ENCODE results near the gene MARCHF10. TPM values are rescaled to one million over a fixed set of nuclear protein-coding genes. Genes with fewer than 3 reads are reported as not detected.
A peak's percentile ranks its signal among the peaks of the same experiment; 100 is the strongest.

The MARCHF10 gene
- total RNA-seq, 1 donor from 2014 or later = not detected

- TF ChIP-seq, protein P1, sequence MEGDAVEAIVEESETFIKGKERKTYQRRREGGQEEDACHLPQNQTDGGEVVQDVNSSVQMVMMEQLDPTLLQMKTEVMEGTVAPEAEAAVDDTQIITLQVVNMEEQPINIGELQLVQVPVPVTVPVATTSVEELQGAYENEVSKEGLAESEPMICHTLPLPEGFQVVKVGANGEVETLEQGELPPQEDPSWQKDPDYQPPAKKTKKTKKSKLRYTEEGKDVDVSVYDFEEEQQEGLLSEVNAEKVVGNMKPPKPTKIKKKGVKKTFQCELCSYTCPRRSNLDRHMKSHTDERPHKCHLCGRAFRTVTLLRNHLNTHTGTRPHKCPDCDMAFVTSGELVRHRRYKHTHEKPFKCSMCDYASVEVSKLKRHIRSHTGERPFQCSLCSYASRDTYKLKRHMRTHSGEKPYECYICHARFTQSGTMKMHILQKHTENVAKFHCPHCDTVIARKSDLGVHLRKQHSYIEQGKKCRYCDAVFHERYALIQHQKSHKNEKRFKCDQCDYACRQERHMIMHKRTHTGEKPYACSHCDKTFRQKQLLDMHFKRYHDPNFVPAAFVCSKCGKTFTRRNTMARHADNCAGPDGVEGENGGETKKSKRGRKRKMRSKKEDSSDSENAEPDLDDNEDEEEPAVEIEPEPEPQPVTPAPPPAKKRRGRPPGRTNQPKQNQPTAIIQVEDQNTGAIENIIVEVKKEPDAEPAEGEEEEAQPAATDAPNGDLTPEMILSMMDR (IDR thresholded peaks at IDR 0.05) = no peak
- H3K4me1 ChIP-seq = peaks cover 27% of the 10 kb centered on the region
- H3K4me3 ChIP-seq = no peak overlapping the region
- no peaks in the 10 kb centered on the region for H3K27me3 ChIP-seq
- no peak overlapping the region for H3K27ac ChIP-seq
- DNase-seq (peak; percentile 40), ATAC-seq (no peak)
- intact Hi-C loops (cut with DNase I) = no loop called here
- no peaks in the 10 kb centered on the region for H3K36me3 ChIP-seq
- no peaks in the 10 kb centered on the region for H3K9me3 ChIP-seq
Observed at GRCh38 chr17:62656446-62656845, 151.7 kb downstream of the MARCHF10 start.

GRCh38 chr17:62655656-62656055, 152.5 kb downstream of the MARCHF10 start:
- ATAC-seq = no peak
- Histone ChIP-seq H3K36me3 (no peaks in the 10 kb centered on the region), H3K9me3 (no peaks in the 10 kb centered on the region), H3K27ac (no peak overlapping the region), H3K4me3 (no peak overlapping the region), H3K27me3 (no peaks in the 10 kb centered on the region), H3K4me1 (peaks cover 27% of the 10 kb centered on the region)
- intact Hi-C loops (cut with DNase I) = no loop called here
- DNase-seq = no peak
- TF ChIP-seq, protein P1 (IDR thresholded peaks at IDR 0.05) = no peak

DNA sequence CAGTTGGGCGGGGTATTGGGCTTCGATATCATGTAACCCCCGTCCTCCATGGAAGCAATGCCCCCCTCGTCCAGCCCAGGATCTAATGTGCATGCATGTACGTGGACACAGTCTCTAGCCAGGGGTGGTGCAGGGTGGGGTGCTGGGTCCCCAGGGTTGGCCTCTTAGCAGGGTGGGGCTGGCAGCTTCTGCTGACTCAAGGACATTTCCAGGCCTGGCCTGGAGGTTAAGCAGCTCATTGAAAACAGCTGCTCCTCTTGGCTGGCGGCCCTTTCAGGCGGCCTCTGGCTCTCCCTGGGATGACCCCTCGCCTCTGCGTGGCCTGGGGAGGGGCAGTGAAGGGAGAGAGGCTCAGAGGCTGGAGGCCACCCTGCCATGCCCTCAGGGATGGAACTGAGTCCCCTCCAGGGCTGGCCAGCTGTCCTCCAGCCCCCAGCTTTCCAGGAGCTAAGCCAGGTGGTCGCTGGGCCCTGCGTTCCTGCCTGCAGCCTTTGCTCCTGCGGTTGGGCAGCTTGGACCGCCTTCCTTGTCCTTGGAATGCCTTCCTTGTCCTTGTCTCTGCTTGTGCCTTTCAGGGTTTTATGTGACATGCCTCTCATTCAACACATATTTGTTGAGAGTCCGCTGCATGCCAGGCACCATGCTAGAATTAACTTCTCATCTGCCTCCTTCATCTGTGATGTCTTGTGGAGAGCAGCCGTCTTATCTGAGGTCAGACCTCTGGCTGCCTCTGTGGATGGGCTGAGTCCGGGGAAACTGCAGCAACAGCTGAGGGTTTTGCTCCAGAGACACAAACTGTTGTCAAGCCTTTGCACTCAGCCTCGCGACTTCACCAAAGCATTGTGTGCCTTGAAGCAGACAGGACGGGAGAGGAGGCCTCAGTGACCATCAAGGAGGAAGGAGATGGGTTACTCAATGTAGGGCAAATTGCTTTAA, 154.0 kb downstream of the MARCHF10 start:
- DNase-seq = peak; percentile 77
- ATAC-seq = peak; percentile 40
- Histone ChIP-seq H3K27me3 (no peaks in the 10 kb centered on the region), H3K4me1 (peaks cover 31% of the 10 kb centered on the region), H3K9me3 (no peaks in the 10 kb centered on the region), H3K36me3 (no peaks in the 10 kb centered on the region), H3K4me3 (peak overlapping the region; percentile 58), H3K27ac (peak overlapping the region; percentile 86)
- intact Hi-C loops (cut with DNase I) = no loop called here
- TF ChIP-seq, protein P1 (IDR thresholded peaks at IDR 0.05) = no peak

- Histone ChIP-seq H3K27ac (peak overlapping the region; percentile 86), H3K4me1 (peaks cover 39% of the 10 kb centered on the region), H3K27me3 (no peaks in the 10 kb centered on the region), H3K36me3 (no peaks in the 10 kb centered on the region), H3K9me3 (no peaks in the 10 kb centered on the region), H3K4me3 (peak overlapping the region; percentile 58)
- peak; percentile 90 for DNase-seq
- TF ChIP-seq, protein P1 (IDR thresholded peaks at IDR 0.05) = no peak
- intact Hi-C loops (cut with DNase I) = no loop called here
- ATAC-seq = peak; percentile 75
Observed at GRCh38 chr17:62653002-62653825, 154.9 kb downstream of the MARCHF10 start.

GRCh38 chr17:62652251-62653001, 155.7 kb downstream of the MARCHF10 start:
- TF ChIP-seq, protein P1 (IDR thresholded peaks at IDR 0.05) = no peak
- H3K36me3 ChIP-seq = no peaks in the 10 kb centered on the region
- peak overlapping the region; percentile 86 for H3K27ac ChIP-seq
- H3K27me3 ChIP-seq = no peaks in the 10 kb centered on the region
- intact Hi-C loops (cut with DNase I) = no loop called here
- peak; percentile 90 for DNase-seq
- peaks cover 41% of the 10 kb centered on the region for H3K4me1 ChIP-seq
- peak overlapping the region; percentile 58 for H3K4me3 ChIP-seq
- peak; percentile 80 for ATAC-seq
- H3K9me3 ChIP-seq = no peaks in the 10 kb centered on the region
